Measurements from ENCODE around the gene RAB8A.
"Not testable (repeated sequence)": the region's sequence is repeated elsewhere in the genome, so short reads cannot be mapped to it uniquely, and the experiment has no call there.

Gene RAB8A

DNA sequence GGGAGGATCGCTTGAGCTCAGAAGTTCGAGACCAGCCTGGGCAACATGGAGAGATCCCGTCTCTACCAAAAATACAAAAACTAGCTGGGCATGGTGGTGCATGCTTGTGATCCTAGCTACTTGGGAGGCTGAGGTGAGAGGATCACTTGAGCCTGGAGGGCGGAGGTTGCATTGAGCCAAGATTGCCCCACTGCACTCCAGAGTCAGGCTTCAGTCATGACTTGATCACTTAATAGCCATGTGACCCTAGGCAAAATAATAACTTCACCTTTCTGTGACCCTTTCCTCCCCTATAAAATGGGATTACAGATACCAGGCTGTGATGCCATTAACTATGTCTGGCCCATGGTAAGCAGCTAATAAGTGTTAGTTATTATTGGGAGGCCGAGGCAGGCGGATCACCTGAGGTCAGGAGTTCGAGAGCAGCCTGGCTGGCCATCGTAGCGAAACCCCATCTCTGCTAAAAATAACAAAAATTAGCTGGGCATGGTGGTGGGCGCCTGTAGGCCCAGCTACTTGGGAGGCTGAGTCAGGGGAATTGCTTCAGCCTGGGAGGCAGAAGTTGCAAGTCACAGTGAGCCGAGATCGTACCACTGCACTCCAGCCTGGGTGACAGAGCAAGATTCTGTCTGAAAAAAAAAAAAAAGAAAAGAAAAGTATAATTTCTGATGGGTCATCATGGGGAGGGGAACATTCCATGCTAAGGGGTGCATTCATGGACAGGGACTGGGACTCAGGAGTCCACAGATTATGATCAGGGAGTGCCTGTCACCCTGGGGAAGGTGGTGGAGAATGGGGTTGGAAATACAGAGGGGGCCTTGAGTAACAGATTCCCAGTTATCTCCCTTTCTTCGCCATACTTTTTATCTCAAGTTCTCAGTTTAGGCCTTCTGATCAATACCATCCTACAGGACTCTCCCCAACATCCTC lies 19.9 kb upstream of the RAB8A start:
- DNase-seq (ENCODE audit: extremely low read depth, low read depth): no peak
- TF ChIP-seq, protein P1, sequence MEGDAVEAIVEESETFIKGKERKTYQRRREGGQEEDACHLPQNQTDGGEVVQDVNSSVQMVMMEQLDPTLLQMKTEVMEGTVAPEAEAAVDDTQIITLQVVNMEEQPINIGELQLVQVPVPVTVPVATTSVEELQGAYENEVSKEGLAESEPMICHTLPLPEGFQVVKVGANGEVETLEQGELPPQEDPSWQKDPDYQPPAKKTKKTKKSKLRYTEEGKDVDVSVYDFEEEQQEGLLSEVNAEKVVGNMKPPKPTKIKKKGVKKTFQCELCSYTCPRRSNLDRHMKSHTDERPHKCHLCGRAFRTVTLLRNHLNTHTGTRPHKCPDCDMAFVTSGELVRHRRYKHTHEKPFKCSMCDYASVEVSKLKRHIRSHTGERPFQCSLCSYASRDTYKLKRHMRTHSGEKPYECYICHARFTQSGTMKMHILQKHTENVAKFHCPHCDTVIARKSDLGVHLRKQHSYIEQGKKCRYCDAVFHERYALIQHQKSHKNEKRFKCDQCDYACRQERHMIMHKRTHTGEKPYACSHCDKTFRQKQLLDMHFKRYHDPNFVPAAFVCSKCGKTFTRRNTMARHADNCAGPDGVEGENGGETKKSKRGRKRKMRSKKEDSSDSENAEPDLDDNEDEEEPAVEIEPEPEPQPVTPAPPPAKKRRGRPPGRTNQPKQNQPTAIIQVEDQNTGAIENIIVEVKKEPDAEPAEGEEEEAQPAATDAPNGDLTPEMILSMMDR (IDR thresholded peaks at IDR 0.05; ENCODE audit: low read depth, low read length): no peak

DNA sequence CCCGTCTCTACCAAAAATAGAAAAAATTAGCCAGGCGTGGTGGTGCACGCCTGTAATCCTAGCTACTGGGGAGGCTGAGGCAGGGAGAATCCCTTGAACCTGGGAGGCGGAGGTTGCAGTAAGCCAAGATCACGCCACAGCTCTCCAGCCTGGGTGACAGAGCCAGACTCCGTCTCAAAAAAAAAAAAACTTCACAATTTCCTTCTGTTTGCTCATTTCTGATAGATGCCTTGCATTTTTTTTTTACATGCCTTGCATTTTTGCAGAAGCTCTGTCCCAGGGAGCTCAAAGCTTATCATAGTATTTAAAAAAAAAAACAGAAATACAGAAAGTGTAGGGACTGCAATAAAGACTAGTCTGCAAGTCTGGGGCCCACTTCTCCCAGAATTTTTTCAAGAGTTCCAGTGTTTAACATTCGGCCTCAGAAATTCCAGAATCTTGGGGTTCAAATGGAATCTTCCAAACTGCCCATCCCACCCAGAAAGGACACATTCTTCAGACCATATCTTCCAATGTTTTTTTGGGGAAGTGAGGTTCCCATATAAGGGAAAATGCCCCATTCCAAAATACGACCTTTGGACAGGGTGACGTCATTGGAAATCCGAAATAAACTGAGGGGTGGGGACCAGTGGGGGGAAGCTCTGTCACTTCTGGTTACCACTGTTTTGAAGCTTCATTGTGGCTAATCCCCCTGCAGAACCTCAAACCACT lies 17.2 kb upstream of the RAB8A start:
- TF ChIP-seq, protein P1 (IDR thresholded peaks at IDR 0.05; ENCODE audit: low read depth, low read length): no peak
- no peak for DNase-seq (ENCODE audit: extremely low read depth, low read depth)

DNA sequence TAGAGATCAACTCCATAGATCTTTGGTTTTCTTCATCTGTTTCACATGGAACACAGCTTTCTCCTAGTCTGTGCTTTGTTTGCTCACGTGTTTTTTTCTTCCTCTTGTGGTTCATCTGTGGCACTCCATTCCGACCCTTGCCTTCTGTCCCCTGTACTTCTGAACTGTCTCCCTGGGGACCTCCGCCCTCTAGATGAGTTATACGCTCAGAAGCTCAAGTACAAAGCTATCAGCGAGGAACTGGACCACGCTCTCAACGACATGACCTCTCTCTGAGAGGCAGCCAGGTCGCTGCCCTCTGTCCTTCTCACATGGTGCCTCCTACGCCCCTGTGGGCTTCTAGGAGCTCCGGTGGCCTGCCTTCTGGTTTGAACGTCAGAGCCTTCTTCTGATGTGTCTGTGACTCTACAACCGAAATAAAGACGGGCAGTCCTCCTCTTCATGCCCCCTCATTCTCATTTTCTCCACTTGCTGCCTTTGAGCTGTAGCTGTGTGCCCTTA lies 16.6 kb upstream of the RAB8A start:
- DNase-seq (ENCODE audit: extremely low read depth, low read depth): no peak
- TF ChIP-seq, protein P1 (IDR thresholded peaks at IDR 0.05; ENCODE audit: low read depth, low read length): no peak

DNA sequence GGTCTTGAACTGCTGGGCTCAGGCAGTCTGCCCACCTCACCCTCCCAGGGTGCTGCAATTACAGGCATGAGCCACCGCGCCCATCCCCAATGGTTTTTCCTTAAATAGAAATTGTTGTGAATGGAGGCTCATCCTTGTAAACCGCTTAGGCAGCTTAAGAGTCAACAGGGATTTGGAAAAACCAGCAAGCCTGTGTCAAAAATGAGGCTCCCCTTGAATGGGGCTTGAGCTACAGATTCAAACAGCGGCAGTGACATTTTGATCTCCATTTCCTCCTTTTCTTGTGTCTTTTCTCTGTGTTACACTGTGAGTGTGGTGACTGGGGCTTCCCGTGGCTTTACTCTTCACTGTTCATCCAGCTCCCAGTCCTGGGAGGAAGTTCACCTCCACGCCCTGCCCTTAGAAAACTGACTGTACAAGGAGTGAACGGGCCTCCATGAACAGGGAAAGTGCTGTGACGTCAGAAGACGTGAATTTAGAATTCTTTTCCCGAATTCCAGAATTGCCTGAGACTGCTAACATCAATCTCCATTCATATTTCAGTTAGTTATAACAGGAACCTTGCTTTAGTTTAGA lies 15.3 kb upstream of the RAB8A start:
- no peak for DNase-seq (ENCODE audit: extremely low read depth, low read depth)
- TF ChIP-seq, protein P1 (IDR thresholded peaks at IDR 0.05; ENCODE audit: low read depth, low read length): no peak

DNA sequence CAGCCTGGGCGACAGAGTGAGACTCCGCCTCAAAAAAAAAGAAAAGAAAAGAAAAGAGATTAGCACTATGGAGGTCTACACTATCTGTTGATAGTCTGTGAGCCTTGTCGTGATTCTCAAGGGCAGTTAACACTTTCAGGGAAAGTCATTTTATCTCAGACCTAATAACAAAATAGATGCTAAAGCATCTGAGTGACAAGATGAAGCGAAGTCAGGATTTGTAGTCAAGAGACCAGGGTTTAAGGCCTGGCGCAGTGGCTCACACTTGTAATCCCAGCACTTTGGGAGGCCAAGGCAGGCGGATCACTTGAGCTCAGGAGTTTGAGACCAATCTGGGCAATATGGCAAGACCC lies 13.3 kb upstream of the RAB8A start:
- TF ChIP-seq, protein P1 (IDR thresholded peaks at IDR 0.05; ENCODE audit: low read depth, low read length): no peak
- DNase-seq (ENCODE audit: extremely low read depth, low read depth): no peak

DNA sequence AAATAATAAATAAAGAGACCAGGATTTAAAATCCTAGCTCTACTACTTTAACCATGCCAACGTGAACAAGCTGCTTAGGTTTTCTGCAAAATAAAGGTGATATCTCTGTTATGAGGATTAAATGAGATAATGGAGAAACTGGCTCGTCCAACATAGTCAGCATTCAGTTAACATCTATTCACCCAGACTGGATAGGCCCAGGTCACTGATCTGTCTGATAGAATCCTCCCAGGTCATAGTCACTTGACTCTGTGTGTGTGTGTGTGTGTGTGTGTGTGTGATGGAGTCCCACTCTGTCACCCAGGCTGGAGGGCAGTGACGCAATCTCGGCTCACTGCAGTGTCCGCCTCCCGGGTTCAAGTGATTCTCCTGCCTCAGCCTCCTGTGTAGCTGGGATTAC lies 12.9 kb upstream of the RAB8A start:
- no peak for DNase-seq (ENCODE audit: extremely low read depth, low read depth)
- TF ChIP-seq, protein P1 (IDR thresholded peaks at IDR 0.05; ENCODE audit: low read depth, low read length): no peak

DNA sequence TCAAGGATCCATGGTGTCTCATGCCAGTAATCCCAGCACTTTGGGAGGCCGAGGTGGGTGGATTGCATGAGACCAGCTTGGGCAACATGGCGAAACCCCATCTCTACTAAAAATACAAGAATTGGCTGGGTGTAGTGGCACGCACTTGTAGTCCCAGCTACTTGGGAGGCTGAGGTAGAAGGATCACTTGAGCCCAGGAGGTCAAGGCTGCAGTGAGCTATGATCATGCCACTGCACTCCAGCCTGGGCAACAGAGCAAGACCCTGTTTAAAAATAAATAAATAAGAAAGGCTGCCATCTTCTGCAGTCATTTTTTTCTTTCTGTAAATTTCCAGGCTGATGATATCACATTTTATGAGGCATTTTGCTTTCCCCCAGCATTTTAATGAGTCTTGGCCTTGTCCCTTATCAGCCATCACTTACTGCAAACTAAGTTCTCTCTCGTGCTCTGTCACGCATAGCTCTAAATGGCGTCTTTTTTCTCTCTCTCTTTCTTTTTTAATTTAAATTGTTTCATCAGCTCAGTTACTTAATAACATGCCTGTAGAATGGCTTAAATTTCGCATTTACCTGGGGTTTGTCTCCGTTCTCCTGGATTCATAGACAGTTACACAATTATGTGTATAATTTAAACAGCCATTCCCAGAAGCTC lies 12.2 kb upstream of the RAB8A start:
- DNase-seq (ENCODE audit: extremely low read depth, low read depth): not testable (repeated sequence)

Data from AG09319 (cell line).